H9 (cell line): ENCODE data around the gene PCDHAC2. TPM values are rescaled to one million over a fixed set of nuclear protein-coding genes. Genes with fewer than 3 reads are reported as not detected.

Experiments used
- DNase-seq: peaks from one replicate; pipeline ENCODE4 v3.0.0-alpha.2; 2017
- H2AFZ ChIP-seq: one replicate; pipeline ENCODE4 v1.6.1; 2013; ENCODE audit warnings: mild to moderate bottlenecking, low read length, control low read depth, moderate library complexity
- H2AK5ac ChIP-seq: 2 replicates; pipeline ENCODE4 v1.6.1; 2013; ENCODE audit warnings: low read length, control low read depth, mixed read lengths; ENCODE audit not compliant: insufficient read length
- H2BK120ac ChIP-seq: one replicate; pipeline ENCODE4 v1.6.1; 2013; ENCODE audit warnings: low read depth, mild to moderate bottlenecking, low read length, control low read depth, inconsistent platforms; ENCODE audit not compliant: poor library complexity, severe bottlenecking
- H2BK12ac ChIP-seq: 2 replicates; pipeline ENCODE4 v1.6.1; 2013; ENCODE audit warnings: low read length, control low read depth, mixed read lengths, low read depth; ENCODE audit not compliant: insufficient read length
- H2BK15ac ChIP-seq: 2 replicates; pipeline ENCODE4 v1.6.1; 2013; ENCODE audit warnings: low read depth, low read length, control low read depth
- H2BK20ac ChIP-seq: one replicate; pipeline ENCODE4 v1.6.1; 2013; ENCODE audit warnings: low read depth, mild to moderate bottlenecking, low read length, control low read depth, inconsistent platforms; ENCODE audit not compliant: poor library complexity, severe bottlenecking
- H2BK5ac ChIP-seq: 2 replicates; pipeline ENCODE4 v1.6.1; 2013; ENCODE audit warnings: low read length, control low read depth, mixed read lengths; ENCODE audit not compliant: insufficient read length
- H3K14ac ChIP-seq: 2 replicates; pipeline ENCODE4 v1.6.1; 2013; ENCODE audit warnings: low read length, control low read depth; ENCODE audit not compliant: insufficient read depth
- H3K18ac ChIP-seq: 2 replicates; pipeline ENCODE4 v1.6.1; 2013; ENCODE audit warnings: low read depth, mild to moderate bottlenecking, mixed read lengths, low read length, control low read depth; ENCODE audit not compliant: insufficient read length
- H3K23ac ChIP-seq: 2 replicates; pipeline ENCODE4 v1.6.1; 2013; ENCODE audit warnings: low read length, control low read depth, mixed read lengths, low read depth; ENCODE audit not compliant: insufficient read length
- H3K23me2 ChIP-seq: 2 replicates; pipeline ENCODE4 v1.6.1; 2013; ENCODE audit warnings: low read depth, mild to moderate bottlenecking, mixed read lengths, low read length, control low read depth; ENCODE audit not compliant: insufficient read length, poor library complexity, severe bottlenecking
- H3K27ac ChIP-seq: 2 replicates; pipeline ENCODE4 v1.5.1; 2013; ENCODE audit warnings: low read length, control low read depth, mixed read lengths, low read depth; ENCODE audit not compliant: insufficient read length
- H3K27me3 ChIP-seq: 2 replicates; pipeline ENCODE4 v1.6.1; 2013; ENCODE audit warnings: low read length, control low read depth, inconsistent platforms; ENCODE audit not compliant: insufficient read depth
- H3K4ac ChIP-seq: 2 replicates; pipeline ENCODE4 v1.6.1; 2013; ENCODE audit warnings: low read depth, mild to moderate bottlenecking, control low read depth, inconsistent platforms, low read length, moderate library complexity
- H3K4me1 ChIP-seq: 2 replicates; pipeline ENCODE4 v1.6.1; 2013; ENCODE audit warnings: low read length, control low read depth, inconsistent platforms; ENCODE audit not compliant: insufficient read depth
- H3K4me2 ChIP-seq: 2 replicates; pipeline ENCODE4 v1.6.1; 2013; ENCODE audit warnings: low read length, control low read depth, mixed read lengths; ENCODE audit not compliant: insufficient read length, insufficient read depth
- H3K56ac ChIP-seq: 2 replicates; pipeline ENCODE4 v1.6.1; 2013; ENCODE audit warnings: low read depth, mild to moderate bottlenecking, mixed read lengths, low read length, control low read depth; ENCODE audit not compliant: insufficient read length
- H3K79me1 ChIP-seq: 2 replicates; pipeline ENCODE4 v1.6.1; 2013; ENCODE audit warnings: low read depth, mild to moderate bottlenecking, moderate library complexity, low read length, control low read depth, inconsistent platforms; ENCODE audit not compliant: insufficient read depth, poor library complexity, severe bottlenecking
- H3K79me2 ChIP-seq: 2 replicates; pipeline ENCODE4 v1.6.1; 2013; ENCODE audit warnings: low read length, control low read depth, inconsistent platforms; ENCODE audit not compliant: insufficient read depth
- H3K9ac ChIP-seq: 2 replicates; pipeline ENCODE4 v1.6.1; 2013; ENCODE audit warnings: low read length, control low read depth, mixed read lengths; ENCODE audit not compliant: insufficient read length; ENCODE audit errors: extremely low read depth
- H3K9me3 ChIP-seq: one replicate; pipeline ENCODE4 v1.6.1; 2013; ENCODE audit warnings: low read depth, low read length, inconsistent platforms; ENCODE audit not compliant: control insufficient read depth
- H3T11ph ChIP-seq: one replicate; pipeline ENCODE4 v1.6.1; 2013; ENCODE audit warnings: mild to moderate bottlenecking, low read length, control low read depth, inconsistent platforms
- H4K20me1 ChIP-seq: one replicate; pipeline ENCODE4 v1.6.1; 2013; ENCODE audit not compliant: control insufficient read depth, insufficient read length, insufficient read depth
- H4K5ac ChIP-seq: 2 replicates; pipeline ENCODE4 v1.6.1; 2013; ENCODE audit warnings: low read depth, mild to moderate bottlenecking, mixed read lengths, low read length, control low read depth; ENCODE audit not compliant: insufficient read length
- H4K8ac ChIP-seq: replicated peaks from 2 replicates; pipeline ENCODE4 v1.6.1; 2013; ENCODE audit warnings: low read length, control low read depth, mixed read lengths, low read depth; ENCODE audit not compliant: insufficient read length
- H4K91ac ChIP-seq: 2 replicates; pipeline ENCODE4 v1.6.1; 2013; ENCODE audit warnings: low read depth, mild to moderate bottlenecking, moderate library complexity, mixed read lengths, low read length, control low read depth; ENCODE audit not compliant: insufficient read length
- H3K27ac Mint-ChIP-seq, 3 experiments: 2 replicates in 2 of 3; 3 replicates in 1 of 3; pipeline ENCODE4 v1.8.0; 2020 to 2021; ENCODE audit warnings: mixed read lengths in 3 of 3, mild to moderate bottlenecking in 1 of 3, moderate library complexity in 1 of 3
- H3K27me3 Mint-ChIP-seq: 2 replicates; pipeline ENCODE4 v1.8.0; 2021; ENCODE audit warnings: low read depth, mild to moderate bottlenecking, moderate library complexity, mixed read lengths
- H3K36me3 Mint-ChIP-seq, 3 experiments: 2 replicates in 2 of 3; 3 replicates in 1 of 3; pipeline ENCODE4 v1.8.0; 2020 to 2021; ENCODE audit warnings: low read depth in 3 of 3, mixed read lengths in 3 of 3; ENCODE audit not compliant: insufficient read depth in 1 of 3
- H3K4me1 Mint-ChIP-seq, 2 experiments: 2 replicates each; pipeline ENCODE4 v1.8.0; 2020; ENCODE audit warnings: mixed read lengths in 2 of 2
- H3K4me3 Mint-ChIP-seq, 2 experiments: 2 replicates in 1 of 2; 3 replicates in 1 of 2; pipeline ENCODE4 v1.8.0; 2020 to 2021; ENCODE audit warnings: mild to moderate bottlenecking in 2 of 2, mixed read lengths in 2 of 2, moderate library complexity in 1 of 2
- H3K9me3 Mint-ChIP-seq, 2 experiments: 2 replicates in 1 of 2; 3 replicates in 1 of 2; pipeline ENCODE4 v1.8.0; 2020; ENCODE audit warnings: mild to moderate bottlenecking in 2 of 2, mixed read lengths in 2 of 2, moderate library complexity in 1 of 2
- WGBS: extraction: QIAGEN DNeasy Blood & Tissue Kit; methylation state at CpG from one replicate; pipeline ENCODE4 v1.1.7; 2013; ENCODE audit warnings: missing lambda C conversion rate, low lambda C conversion rate, mixed read lengths; ENCODE audit not compliant: insufficient read length; ENCODE audit errors: extremely low coverage; 5-methylcytosine and 5-hydroxymethylcytosine counted together
- total RNA-seq: library from RNA; stranded (reverse); gene quantifications from 2 replicates; pipeline ENCODE4 v1.2.1, GENCODE V29; 2021
- TF ChIP-seq, protein P1 (sequence below): fragments of 200-600 bp; sonication (generic); conservative IDR thresholded peaks from 3 replicates; pipeline ENCODE4 v1.8.0; 2021; ENCODE audit warnings: antibody characterized with exemption, mild to moderate bottlenecking

The PCDHAC2 gene
- total RNA-seq, 1 experiment from 2014 or later = 4.8 TPM

- H3K4ac ChIP-seq = no peak overlapping the region
Measured at GRCh38 chr5:140962190-140962589, 4.1 kb upstream of the PCDHAC2 start.

More at GRCh38 chr5:140962190-140962589, 4.1 kb upstream of the PCDHAC2 start:
- no peak overlapping the region for H3K56ac ChIP-seq
- H4K20me1 ChIP-seq = no peaks in the 10 kb centered on the region
- no peaks in the 10 kb centered on the region for H3K79me1 ChIP-seq
- H3K4me1 ChIP-seq = peaks cover 3% of the 10 kb centered on the region; the same call in 1 of the 2 replicates
- Mint-ChIP-seq H3K9me3 (no peaks in the 10 kb centered on the region), H3K27me3 (peaks cover 22% of the 10 kb centered on the region), H3K27ac (no peak overlapping the region), H3K4me1 (peaks cover 19 to 21% of the 10 kb centered on the region in 2 experiments), H3K4me3 (no peak overlapping the region), H3K36me3 (no peaks in the 10 kb centered on the region)
- no peak overlapping the region for H2BK12ac ChIP-seq
- no peaks in the 10 kb centered on the region for H3K79me2 ChIP-seq
- peaks cover 11% of the 10 kb centered on the region for H3K23me2 ChIP-seq
- WGBS = no CpG with 5 or more reads among the region's 1 CpG
- H3T11ph ChIP-seq = no peak overlapping the region
- no peaks in the 10 kb centered on the region; the same call in 1 of the 2 replicates for H3K27me3 ChIP-seq
- no peak overlapping the region for H3K18ac ChIP-seq
- H3K9ac ChIP-seq = no peak overlapping the region
- no peak overlapping the region for H2BK5ac ChIP-seq
- H2BK15ac ChIP-seq = no peak overlapping the region
- no peak overlapping the region for H3K4me2 ChIP-seq
- no peak overlapping the region for H3K23ac ChIP-seq
- no peak overlapping the region for H2BK20ac ChIP-seq
- no peak overlapping the region for H2AK5ac ChIP-seq
- H4K5ac ChIP-seq = no peak overlapping the region
- H2BK120ac ChIP-seq = no peak overlapping the region
- no peak overlapping the region for H4K91ac ChIP-seq
- no peak overlapping the region for H3K14ac ChIP-seq
- no peak overlapping the region for H3K27ac ChIP-seq
- H3K9me3 ChIP-seq = no peaks in the 10 kb centered on the region
- TF ChIP-seq, protein P1, sequence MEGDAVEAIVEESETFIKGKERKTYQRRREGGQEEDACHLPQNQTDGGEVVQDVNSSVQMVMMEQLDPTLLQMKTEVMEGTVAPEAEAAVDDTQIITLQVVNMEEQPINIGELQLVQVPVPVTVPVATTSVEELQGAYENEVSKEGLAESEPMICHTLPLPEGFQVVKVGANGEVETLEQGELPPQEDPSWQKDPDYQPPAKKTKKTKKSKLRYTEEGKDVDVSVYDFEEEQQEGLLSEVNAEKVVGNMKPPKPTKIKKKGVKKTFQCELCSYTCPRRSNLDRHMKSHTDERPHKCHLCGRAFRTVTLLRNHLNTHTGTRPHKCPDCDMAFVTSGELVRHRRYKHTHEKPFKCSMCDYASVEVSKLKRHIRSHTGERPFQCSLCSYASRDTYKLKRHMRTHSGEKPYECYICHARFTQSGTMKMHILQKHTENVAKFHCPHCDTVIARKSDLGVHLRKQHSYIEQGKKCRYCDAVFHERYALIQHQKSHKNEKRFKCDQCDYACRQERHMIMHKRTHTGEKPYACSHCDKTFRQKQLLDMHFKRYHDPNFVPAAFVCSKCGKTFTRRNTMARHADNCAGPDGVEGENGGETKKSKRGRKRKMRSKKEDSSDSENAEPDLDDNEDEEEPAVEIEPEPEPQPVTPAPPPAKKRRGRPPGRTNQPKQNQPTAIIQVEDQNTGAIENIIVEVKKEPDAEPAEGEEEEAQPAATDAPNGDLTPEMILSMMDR = no peak
- H4K8ac ChIP-seq = no peak overlapping the region
- H2AFZ ChIP-seq = no peak overlapping the region
- DNase-seq = no peak
